Right cardiac atrium (tissue), 5 donors: ENCODE measurements around the gene RIPK1. TPM values are rescaled to one million over a fixed set of nuclear protein-coding genes. Genes with fewer than 3 reads are reported as not detected.
A peak's percentile ranks its signal among the peaks of the same experiment; 100 is the strongest.
"Not testable (repeated sequence)": the region's sequence is repeated elsewhere in the genome, so short reads cannot be mapped to it uniquely, and the experiment has no call there.

Experiments
- ATAC-seq, 2 donors: fragments of 200-7000 bp; cut with Tn5 transposase; one replicate each; pipeline versions ENCODE4 v1.8.0 to v1.9.1; 2020; ENCODE audit warnings: moderate library complexity in 2 of 2, mild to moderate bottlenecking in 1 of 2
- DNase-seq, 3 donors: peaks; one replicate each; pipeline ENCODE4 v3.0.0-alpha.2; 2020
- H3K27ac ChIP-seq: one replicate; pipeline ENCODE4 v1.5.1; 2013; ENCODE audit warnings: mild to moderate bottlenecking, low read length, control low read depth, moderate library complexity
- H3K27me3 ChIP-seq: one replicate; pipeline ENCODE4 v1.6.1; 2013; ENCODE audit not compliant: control insufficient read depth, insufficient read depth
- H3K4me1 ChIP-seq: one replicate; pipeline ENCODE4 v1.6.1; 2013; ENCODE audit warnings: low read length; ENCODE audit not compliant: control insufficient read depth, insufficient read depth
- H3K4me3 ChIP-seq: one replicate; pipeline ENCODE4 v1.5.1; 2013; ENCODE audit warnings: low read length, control low read depth
- H3K9me3 ChIP-seq: one replicate; pipeline ENCODE4 v1.6.1; 2013; ENCODE audit warnings: low read length; ENCODE audit not compliant: control insufficient read depth
- whole genome bisulfite sequencing: extraction: QIAGEN DNeasy Blood & Tissue Kit; methylation state at CpG from one replicate; pipeline ENCODE4 v1.1.7; 2013; 5-methylcytosine and 5-hydroxymethylcytosine counted together
- intact Hi-C, 4 donors: fragments of 100-400 bp; cut with DNase I; formaldehyde crosslinking; loops; one replicate each; pipeline versions ENCODE4 v1.11.0 to v1.14.0; 2022 to 2023
- polyA plus RNA-seq: library from polyadenylated mRNA; stranded (reverse); fragments of 200-250 nt; gene quantifications from one replicate; pipeline ENCODE4 v1.2.3, GENCODE V29; 2013
- total RNA-seq, 4 donors: library from RNA; stranded (reverse); fragmentation: NEBNext Ultra II Directional; extraction: Animal tissue kit (Norgen Biotek cat#: 25700); gene quantifications; one replicate each; pipeline ENCODE4 v1.2.1, GENCODE V29; 2021
- donor health status: healthy with polysubstance abuse.
- donor health status: DM: no; HTN: yes; CAD: no.
- donor health status: DM: no; HTN: no; CAD: no.
- donor health status: DM: no; HTN: yes; CAD: no; lungs with severe emphysema.
- donor health status: DM: yes; HTN: yes; CAD: no.

The RIPK1 gene
- total and polyA plus RNA-seq, 5 donors, result 6.8 to 11.5 (median 8.3) TPM

DNA sequence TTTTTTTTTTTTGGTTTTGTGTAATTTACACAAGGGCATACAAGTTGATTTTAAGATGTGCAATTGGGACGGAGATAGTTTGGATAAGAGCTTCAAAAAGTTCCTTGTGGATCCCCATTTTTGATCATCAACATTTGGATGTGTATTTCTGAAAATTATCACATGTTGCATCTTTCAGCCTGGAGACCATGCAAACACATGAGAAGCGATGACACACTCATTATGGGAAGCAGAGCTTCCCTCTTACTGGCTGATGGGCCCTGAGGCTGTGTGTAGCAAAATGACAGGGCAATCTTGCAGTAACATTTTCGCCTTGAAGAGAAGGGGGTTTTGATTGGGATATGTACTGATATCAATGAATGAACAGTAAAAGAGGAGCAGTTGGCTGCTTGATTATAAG is 22.0 kb upstream of the RIPK1 start:
- no peak for ATAC-seq
- Histone ChIP-seq H3K9me3 (no peaks in the 10 kb centered on the region), H3K27ac (no peak overlapping the region), H3K4me3 (no peak overlapping the region), H3K4me1 (no peaks in the 10 kb centered on the region), H3K27me3 (no peaks in the 10 kb centered on the region)
- intact Hi-C loops, result no loop called here
- WGBS, result 87% methylated on average over 3 of the region's 3 CpGs
- DNase-seq, result no peak

DNA sequence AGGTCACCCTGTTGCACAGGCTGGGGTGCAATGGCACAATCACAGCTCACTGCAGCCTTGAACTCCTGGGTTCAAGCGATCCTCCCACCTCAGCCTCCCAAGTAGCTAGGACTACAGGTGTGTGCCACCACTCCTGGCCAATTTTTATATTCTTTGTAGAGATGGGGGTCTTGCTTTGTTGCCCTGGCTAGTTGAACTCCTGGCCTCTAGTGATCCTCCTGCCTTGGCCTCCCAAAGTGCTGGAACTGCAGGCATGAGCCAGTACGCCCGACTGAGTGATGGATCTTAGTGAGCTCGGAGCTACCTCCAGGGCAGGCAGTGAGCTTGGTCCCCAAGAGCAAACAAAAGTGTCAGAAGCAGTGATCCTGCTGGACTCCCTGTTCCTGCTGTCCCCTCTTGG is 20.3 kb upstream of the RIPK1 start:
- H3K9me3 ChIP-seq, intact Hi-C loops, H3K27me3 ChIP-seq, ATAC-seq, H3K4me1 ChIP-seq, H3K4me3 ChIP-seq, H3K27ac ChIP-seq, DNase-seq: not testable (repeated sequence)
- 98% methylated on average over 4 of the region's 4 CpGs for WGBS

DNA sequence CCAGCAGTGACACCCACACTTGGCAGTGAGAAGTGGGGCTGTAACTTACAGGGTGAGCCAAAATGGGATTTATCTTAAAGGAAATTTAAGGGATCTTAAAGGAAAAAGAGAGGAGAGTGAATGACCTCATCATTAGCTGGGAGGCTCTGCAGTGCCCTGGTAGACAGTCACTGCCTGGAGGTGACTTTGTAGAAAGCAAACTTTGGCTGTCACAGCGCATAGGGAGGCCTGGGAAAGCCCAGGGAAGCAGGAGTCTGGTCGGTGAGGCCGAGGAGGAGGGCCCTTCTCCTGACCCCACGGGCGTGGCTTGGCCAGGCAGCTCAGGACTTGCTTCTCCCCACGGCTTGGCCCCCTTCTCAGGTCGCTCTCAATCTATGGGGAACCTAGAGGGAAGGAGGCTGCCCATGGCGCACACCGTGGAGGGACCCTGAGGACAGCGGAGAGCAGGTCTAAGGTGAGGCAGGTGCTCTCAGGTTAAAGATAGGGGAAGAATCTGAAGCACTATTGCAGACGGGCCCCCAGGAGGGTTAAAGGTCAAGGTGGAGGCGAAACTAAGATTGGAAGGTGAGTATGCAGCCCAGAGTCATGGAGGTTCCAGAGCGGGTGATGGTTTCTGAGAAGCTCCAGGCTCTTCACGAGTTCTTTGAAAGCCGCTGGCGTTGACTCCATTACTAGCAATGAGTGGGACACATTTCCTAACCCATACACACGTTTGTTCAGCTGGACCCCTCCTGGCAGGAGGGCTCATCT is 15.6 kb upstream of the RIPK1 start:
- H3K27ac ChIP-seq, result no peak overlapping the region

DNA sequence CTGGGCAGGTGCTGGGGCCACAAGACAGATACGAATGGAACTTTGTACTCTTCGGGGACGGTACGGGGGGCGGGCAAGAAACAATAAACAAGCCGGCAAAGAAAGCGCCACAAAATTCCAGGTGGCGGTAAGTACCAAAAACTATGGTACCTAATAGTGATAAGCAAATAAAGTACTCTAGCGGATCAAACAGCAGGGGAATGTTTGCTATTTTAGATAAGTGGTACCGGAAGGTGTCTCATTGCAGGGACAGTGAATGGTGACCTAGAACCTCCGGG is 15.1 kb upstream of the RIPK1 start:
- no peaks in the 10 kb centered on the region for H3K9me3 ChIP-seq
- intact Hi-C loops, result loop anchor here in 2 of 4 donors (5.0 to 10.0 kb wide), 3 partner anchors 36 to 208 kb away; partner anchors contain the start of gene SERPINB1 (in 1 of the 2)
- no peak for ATAC-seq
- 73% methylated on average over 11 of the region's 11 CpGs for WGBS
- H3K4me3 ChIP-seq, result peak overlapping the region; percentile 49
- H3K27me3 ChIP-seq, result no peaks in the 10 kb centered on the region
- peaks cover 2% of the 10 kb centered on the region for H3K4me1 ChIP-seq
- no peak for DNase-seq
- H3K27ac ChIP-seq, result no peak overlapping the region

More for the DNA sequence above, 15.6 kb upstream of the RIPK1 start:
- Histone ChIP-seq H3K4me1 (peaks cover 2% of the 10 kb centered on the region), H3K4me3 (no peak overlapping the region), H3K27me3 (no peaks in the 10 kb centered on the region), H3K9me3 (no peaks in the 10 kb centered on the region)
- WGBS, result 86% methylated on average over 17 of the region's 17 CpGs
- DNase-seq (peak in 1 of 3 donors; percentile 64), ATAC-seq (no peak)
- intact Hi-C loops, result loop anchor here in 2 of 4 donors (5.0 to 10.0 kb wide), 3 partner anchors 35 to 208 kb away; partner anchors contain the start of gene SERPINB1 (in 1 of the 2)

DNA sequence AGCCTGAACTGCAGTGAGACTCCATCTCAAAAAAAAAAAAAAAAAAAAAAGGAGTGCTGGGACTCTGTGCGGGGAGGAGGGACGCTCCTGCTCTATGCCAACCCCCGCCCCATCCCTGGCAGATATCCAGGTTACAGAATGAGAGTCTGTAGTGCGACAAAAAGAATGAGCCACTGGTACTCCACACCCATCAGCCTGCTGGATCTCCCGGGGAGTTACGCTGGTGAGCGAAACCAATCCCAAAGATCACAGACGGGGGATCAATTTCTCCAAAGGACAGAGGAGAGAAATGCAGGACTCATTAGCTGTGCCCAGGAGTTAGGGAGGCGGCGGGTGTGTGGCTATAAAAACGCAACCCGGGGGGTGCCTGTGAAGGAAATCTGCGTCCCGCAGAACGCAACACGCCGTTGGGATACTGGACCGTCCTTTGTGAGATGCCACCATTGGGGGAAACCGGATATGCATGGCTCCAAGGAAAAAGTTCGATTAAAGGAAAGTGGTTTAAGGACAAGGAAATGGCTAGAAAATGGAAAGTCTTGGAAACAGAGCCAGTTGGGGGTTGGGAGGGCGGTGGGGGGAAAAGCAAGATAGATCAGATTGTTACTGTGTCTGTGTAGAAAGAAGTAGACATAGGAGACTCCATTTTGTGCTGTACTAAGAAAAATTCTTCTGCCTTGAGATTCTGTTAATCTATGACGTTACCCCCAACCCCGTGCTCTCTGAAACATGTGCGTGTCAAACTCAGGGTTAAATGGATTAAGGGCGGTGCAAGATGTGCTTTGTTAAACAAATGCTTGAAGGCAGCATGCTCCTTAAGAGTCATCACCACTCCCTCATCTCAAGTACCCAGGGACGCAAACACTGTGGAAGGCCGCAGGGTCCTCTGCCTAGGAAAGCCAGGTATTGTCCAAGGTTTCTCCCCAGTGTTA is 13.8 kb upstream of the RIPK1 start:
- not testable (repeated sequence) for H3K27ac ChIP-seq, H3K27me3 ChIP-seq, H3K9me3 ChIP-seq, H3K4me3 ChIP-seq, H3K4me1 ChIP-seq
- intact Hi-C loops, result loop anchor here in 2 of 4 donors (1.0 to 10.0 kb wide), 5 partner anchors 37 to 210 kb away; partner anchors contain the start of genes NQO2 (in 2 of the 2) and SERPINB1 (in 1 of the 2)
- peak; percentile 47 to 62 for ATAC-seq
- peak; percentile 76 to 83 (median 80) for DNase-seq
- 50% methylated on average over 27 of the region's 27 CpGs for WGBS

DNA sequence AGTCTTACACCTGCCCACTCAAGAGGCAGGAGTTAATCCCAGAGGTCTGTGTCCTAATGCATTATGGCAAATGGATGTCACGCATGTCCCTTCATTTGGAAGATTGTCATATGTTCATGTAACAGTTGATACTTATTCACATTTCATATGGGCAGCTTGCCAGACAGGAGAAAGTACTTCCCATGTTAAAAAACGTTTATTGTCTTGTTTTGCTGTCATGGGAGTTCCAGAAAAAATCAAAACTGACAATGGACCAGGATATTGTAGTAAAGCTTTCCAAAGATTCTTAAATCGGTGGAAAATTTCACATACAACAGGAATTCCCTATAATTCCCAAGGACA is 13.2 kb upstream of the RIPK1 start:
- H3K9me3 ChIP-seq, H3K4me1 ChIP-seq, ATAC-seq, H3K4me3 ChIP-seq, H3K27me3 ChIP-seq, H3K27ac ChIP-seq, DNase-seq: not testable (repeated sequence)
- intact Hi-C loops, result loop anchor here in 2 of 4 donors (2.0 to 10.0 kb wide), 3 partner anchors 56 to 210 kb away; partner anchors contain the start of genes NQO2 (in 1 of the 2) and SERPINB1 (in 1 of the 2)
- WGBS, result 42% methylated on average over 3 of the region's 3 CpGs

DNA sequence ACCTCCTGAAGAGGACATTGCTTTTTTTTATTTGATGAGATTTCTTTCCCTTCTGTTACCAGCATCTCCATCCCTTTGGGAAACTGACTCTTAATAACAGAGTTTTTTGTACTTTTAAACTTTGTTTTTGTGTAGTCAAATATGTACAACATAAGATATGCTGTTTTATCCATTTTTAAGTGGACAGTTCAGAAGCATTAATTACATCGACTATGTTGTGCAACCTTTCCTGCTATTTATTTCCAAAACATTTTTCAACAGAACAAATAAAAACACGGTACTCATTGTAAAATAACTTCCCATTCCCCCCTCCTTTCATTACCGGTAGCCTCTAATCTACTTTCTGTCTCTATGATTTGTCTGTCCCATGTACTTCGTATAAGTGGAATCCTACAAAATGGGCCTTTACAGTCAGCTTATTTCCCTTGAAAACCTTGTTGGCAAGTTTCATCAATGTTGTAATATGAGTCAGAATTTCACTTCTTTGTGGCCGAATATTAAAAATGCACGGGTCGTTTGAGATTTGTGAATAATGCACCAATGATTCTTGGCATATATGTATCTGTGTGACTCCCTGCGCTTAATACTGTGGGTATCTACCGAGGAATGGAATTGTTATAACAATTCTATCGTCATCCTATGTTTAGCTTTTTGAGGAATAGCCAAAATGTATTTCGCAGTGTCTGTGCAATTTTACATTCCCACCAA is 11.1 kb upstream of the RIPK1 start:
- no peak overlapping the region for H3K27ac ChIP-seq
- DNase-seq (no peak), ATAC-seq (no peak)
- 80% methylated on average over 11 of the region's 11 CpGs for WGBS
- no peak overlapping the region for H3K4me3 ChIP-seq
- no peaks in the 10 kb centered on the region for H3K27me3 ChIP-seq
- peaks cover 2% of the 10 kb centered on the region for H3K4me1 ChIP-seq
- intact Hi-C loops, result loop anchor here in 2 of 4 donors (10.0 kb wide), 2 partner anchors 202 to 212 kb away; partner anchors contain the start of gene SERPINB1 (in 1 of the 2)
- H3K9me3 ChIP-seq, result no peaks in the 10 kb centered on the region

DNA sequence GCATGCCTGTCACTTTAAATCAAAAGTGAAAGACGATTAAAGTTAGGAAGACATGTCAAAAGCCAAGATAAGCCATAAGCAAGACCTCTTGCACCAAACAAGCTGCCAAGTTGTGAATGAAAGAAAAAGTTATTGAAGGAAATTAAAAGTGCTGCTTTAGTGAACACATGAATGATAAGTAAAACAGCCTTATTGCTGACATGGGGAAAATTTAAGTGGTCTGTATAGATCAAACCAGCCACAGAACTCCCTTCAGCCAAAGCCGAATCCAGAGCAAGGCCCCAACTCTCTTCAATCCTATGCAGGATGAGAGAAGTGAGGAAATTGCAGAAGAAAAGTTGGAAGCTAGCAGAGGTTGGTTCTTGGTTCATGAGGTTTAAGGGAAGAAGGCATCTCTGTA is 9.3 kb upstream of the RIPK1 start:
- 59% methylated on average over 2 of the region's 2 CpGs for WGBS
- no peak overlapping the region for H3K27ac ChIP-seq
- ATAC-seq, result no peak

DNA sequence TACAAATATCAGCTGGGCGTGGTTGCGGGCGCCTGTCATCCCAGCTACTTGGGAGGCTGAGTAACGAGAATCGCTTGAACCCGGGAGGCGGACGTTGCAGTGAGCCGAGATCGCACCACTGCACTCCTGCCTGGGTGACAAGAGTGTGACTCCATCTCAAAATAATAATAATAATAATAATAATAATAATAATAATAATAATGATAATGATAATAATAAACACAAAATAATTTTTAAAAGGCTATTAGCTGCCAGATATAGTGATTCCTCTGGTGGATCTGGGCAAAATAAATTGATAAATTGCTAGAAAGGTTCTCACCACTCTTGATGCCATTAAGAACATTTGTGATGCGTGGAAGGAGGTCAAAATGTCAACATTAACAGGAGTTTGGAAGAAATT is 8.2 kb upstream of the RIPK1 start:
- DNase-seq, H3K27me3 ChIP-seq, H3K27ac ChIP-seq, H3K4me1 ChIP-seq, ATAC-seq, H3K9me3 ChIP-seq, H3K4me3 ChIP-seq: not testable (repeated sequence)
- 96% methylated on average over 11 of the region's 11 CpGs for WGBS
- intact Hi-C loops, result loop anchor here in 2 of 4 donors (5.0 kb wide), 2 partner anchors 63 to 273 kb away; partner anchors contain the start of gene NQO2 (in 1 of the 2)

More for the DNA sequence above, 9.3 kb upstream of the RIPK1 start:
- intact Hi-C loops, result loop anchor here in 3 of 4 donors (2.0 to 10.0 kb wide), 3 partner anchors 60 to 214 kb away; partner anchors contain the start of genes NQO2 (in 1 of the 3) and SERPINB1 (in 1 of the 3)
- Histone ChIP-seq H3K9me3 (no peaks in the 10 kb centered on the region), H3K4me1 (no peaks in the 10 kb centered on the region), H3K27me3 (no peaks in the 10 kb centered on the region), H3K4me3 (no peak overlapping the region)
- DNase-seq, result no peak

DNA sequence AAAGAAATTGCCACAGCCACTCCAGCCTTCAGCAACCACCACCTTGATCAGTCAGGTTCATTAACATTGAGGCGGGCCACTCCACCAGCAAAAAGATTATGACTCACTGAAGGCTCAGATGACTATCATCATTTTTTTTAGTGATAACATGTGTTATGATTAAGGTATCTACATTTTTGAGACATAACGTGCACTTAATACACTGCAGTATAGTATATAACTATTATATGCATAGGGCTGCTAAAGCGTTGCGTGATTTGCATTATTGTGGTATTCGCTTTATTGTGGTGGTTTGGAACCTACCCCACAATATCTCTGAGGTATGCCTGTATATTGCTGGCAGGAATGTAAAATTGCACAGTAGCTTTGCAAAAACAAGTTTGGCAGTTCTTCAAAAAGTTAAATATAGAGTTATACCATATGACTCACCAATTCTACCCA is 6.8 kb upstream of the RIPK1 start:
- Histone ChIP-seq H3K4me1 (no peaks in the 10 kb centered on the region), H3K9me3 (no peaks in the 10 kb centered on the region), H3K4me3 (no peak overlapping the region), H3K27me3 (no peaks in the 10 kb centered on the region), H3K27ac (no peak overlapping the region)
- WGBS, result 91% methylated on average over 5 of the region's 5 CpGs
- ATAC-seq, result no peak
- intact Hi-C loops, result loop anchor here in 2 of 4 donors (5.0 kb wide), 2 partner anchors 64 to 274 kb away; partner anchors contain the start of gene NQO2 (in 1 of the 2)
- DNase-seq, result no peak
